GM12878 (cell line): ENCODE results near the gene ZPR1. TPM values are rescaled to one million over a fixed set of nuclear protein-coding genes. Genes with fewer than 3 reads are reported as not detected.

ENCODE experiments used
- ATAC-seq: fragments of 200-7000 bp; cut with Tn5 transposase; 3 replicates; pipeline ENCODE4 v1.9.1; 2020; ENCODE audit warnings: mild to moderate bottlenecking, moderate library complexity
- BruUV-seq: library from RNA; stranded (reverse); fragments of 400-500 nt; replicated peaks from 2 replicates; lab custom pipeline; 2021; lab: Mats Ljungman, UMichigan
- CTCF ChIA-PET: fragments of 300-600 bp; sonication (Branson Sonifier 250); formaldehyde crosslinking; extraction: SDS; loops from one replicate; lab custom pipeline; 2021; ENCODE audit warnings: inconsistent platforms; lab: Yijun Ruan, JAX
- POLR2A ChIA-PET: fragments of 350-600 bp; formaldehyde crosslinking; extraction: SDS; loops from one replicate; lab custom pipeline; 2021; ENCODE audit warnings: inconsistent platforms; lab: Charles Lee
- RAD21 ChIA-PET: fragments of 300-600 bp; sonication (Branson Sonifier 250); formaldehyde crosslinking; loops from one replicate; lab custom pipeline; 2023; ENCODE audit warnings: antibody characterized with exemption; ENCODE audit not compliant: unreplicated experiment; lab: Charles Lee
- SMC1A ChIA-PET: fragments of 300-600 bp; sonication (Branson Sonifier 250); formaldehyde crosslinking; loops from one replicate; lab custom pipeline; 2023; ENCODE audit not compliant: unreplicated experiment, uncharacterized antibody; lab: Charles Lee
- DNase-seq: peaks from one replicate; pipeline ENCODE4 v3.0.0-alpha.2; 2011; ENCODE audit warnings: low read depth, low spot score
- FAIRE-seq: peaks from 3 replicates; lab custom pipeline; 2011; peaks lifted over from hg19 to GRCh38; lab: Jason Lieb, UNC
- H2AFZ ChIP-seq: 2 replicates; pipeline ENCODE4 v1.6.0; 2011; ENCODE audit warnings: low read depth, low read length, control low read depth; ENCODE audit not compliant: control insufficient read depth
- H3K27ac ChIP-seq: 2 replicates; pipeline ENCODE4 v1.5.1; 2011; ENCODE audit warnings: control low read depth; ENCODE audit not compliant: control insufficient read depth, insufficient read depth
- H3K27me3 ChIP-seq, 2 experiments: replicated peaks in 1 of 2; 2 replicates each; pipeline versions ENCODE4 v1.6.0 to v1.6.1; 2011; ENCODE audit warnings: low read length in 1 of 2; ENCODE audit not compliant: control insufficient read depth in 2 of 2, insufficient read depth in 2 of 2
- H3K36me3 ChIP-seq, 2 experiments: 2 replicates each; pipeline ENCODE4 v1.5.1; 2011; ENCODE audit warnings: low read length in 1 of 2; ENCODE audit not compliant: control insufficient read depth in 2 of 2, insufficient read depth in 2 of 2
- H3K4me1 ChIP-seq: 2 replicates; pipeline ENCODE4 v1.6.1; 2011; ENCODE audit warnings: mild to moderate bottlenecking, low read length, moderate library complexity, mixed read lengths; ENCODE audit not compliant: control insufficient read depth, insufficient read depth
- H3K4me2 ChIP-seq: 2 replicates; pipeline ENCODE4 v1.6.0; 2011; ENCODE audit warnings: control low read depth; ENCODE audit not compliant: control insufficient read depth, insufficient read depth
- H3K4me3 ChIP-seq: fragments of 200-600 bp; sonication (generic); 2 replicates; pipeline ENCODE4 v1.5.1; 2016
- H3K79me2 ChIP-seq: 2 replicates; pipeline ENCODE4 v1.6.0; 2011; ENCODE audit warnings: low read length; ENCODE audit not compliant: control insufficient read depth, insufficient read depth
- H3K9ac ChIP-seq: 2 replicates; pipeline ENCODE4 v1.8.0; 2011; ENCODE audit warnings: low read length, control low read depth, mixed read lengths; ENCODE audit not compliant: control insufficient read depth, insufficient read depth
- H3K9me3 ChIP-seq: replicated peaks from 3 replicates; pipeline ENCODE4 v1.5.1; 2011; ENCODE audit warnings: mild to moderate bottlenecking, low read length; ENCODE audit not compliant: control insufficient read depth, insufficient read depth
- H4K20me1 ChIP-seq: 2 replicates; pipeline ENCODE4 v1.6.0; 2011; ENCODE audit not compliant: control insufficient read depth, insufficient read depth
- MAX ChIP-seq: IDR thresholded peaks from 2 replicates; pipeline ENCODE4 v1.6.1; 2012; ENCODE audit warnings: low read depth, low read length, improper control_type of control experiment
- MEF2B ChIP-seq: fragments of 450-650 bp; IDR thresholded peaks from 2 replicates; pipeline ENCODE4 v1.6.1; 2018; ENCODE audit warnings: mild to moderate bottlenecking, moderate library complexity; ENCODE audit not compliant: partially characterized antibody, poor library complexity, severe bottlenecking
- NKRF ChIP-seq: fragments of 450-650 bp; conservative IDR thresholded peaks from 2 replicates; pipeline ENCODE4 v1.6.1; 2017; ENCODE audit warnings: mild to moderate bottlenecking, moderate library complexity
- PAX5 ChIP-seq: IDR thresholded peaks from 2 replicates; pipeline ENCODE4 v1.6.1; 2011; ENCODE audit warnings: low read depth, low read length, borderline replicate concordance
- SPI1 ChIP-seq: IDR thresholded peaks from 2 replicates; pipeline ENCODE4 v1.6.1; 2011; ENCODE audit warnings: low read depth, mild to moderate bottlenecking, low read length, moderate library complexity, borderline replicate concordance; ENCODE audit not compliant: insufficient read depth
- SRF ChIP-seq, 2 experiments: IDR thresholded peaks; 2 replicates each; pipeline ENCODE4 v1.6.1; 2011; ENCODE audit warnings: low read depth in 2 of 2, low read length in 2 of 2, mild to moderate bottlenecking in 1 of 2, moderate library complexity in 1 of 2
- STAT1 ChIP-seq: fragments of 450-650 bp; conservative IDR thresholded peaks from 2 replicates; pipeline ENCODE4 v1.6.1; 2014; ENCODE audit warnings: antibody characterized with exemption, mild to moderate bottlenecking
- STAT3 ChIP-seq: IDR thresholded peaks from 2 replicates; pipeline ENCODE4 v1.6.1; 2011; ENCODE audit warnings: low read depth, low read length, improper control_type of control experiment
- SUPT20H ChIP-seq: IDR thresholded peaks from 2 replicates; pipeline ENCODE4 v1.6.1; 2011; ENCODE audit warnings: low read depth, mild to moderate bottlenecking, low read length, moderate library complexity, borderline replicate concordance; ENCODE audit not compliant: control insufficient read depth
- SUZ12 ChIP-seq: fragments of 200-600 bp; sonication (generic); IDR thresholded peaks from one replicate; pipeline ENCODE4 v1.6.1; 2018; ENCODE audit warnings: antibody characterized with exemption, mild to moderate bottlenecking; ENCODE audit not compliant: unreplicated experiment
- YY1 ChIP-seq: IDR thresholded peaks from 2 replicates; pipeline ENCODE4 v1.6.1; 2011; ENCODE audit warnings: low read depth, mild to moderate bottlenecking, low read length
- ZNF217 ChIP-seq: fragments of 450-650 bp; IDR thresholded peaks from 2 replicates; pipeline ENCODE4 v1.6.1; 2017; ENCODE audit warnings: antibody characterized with exemption, mild to moderate bottlenecking
- ZNF384 ChIP-seq: IDR thresholded peaks from 2 replicates; pipeline ENCODE4 v1.6.1; 2012; ENCODE audit warnings: low read depth, mild to moderate bottlenecking, low read length, improper control_type of control experiment, borderline replicate concordance
- ZNF592 ChIP-seq: fragments of 450-650 bp; IDR thresholded peaks from 2 replicates; pipeline ENCODE4 v1.6.1; 2017; ENCODE audit warnings: mild to moderate bottlenecking, moderate library complexity
- WGBS: methylation state at CpG from one replicate; pipeline ENCODE4 v1.1.6; 2016; ENCODE audit warnings: low lambda C conversion rate; ENCODE audit not compliant: insufficient replicate concordance, insufficient coverage; ENCODE audit errors: missing lambda C conversion rate; 5-methylcytosine and 5-hydroxymethylcytosine counted together
- in situ Hi-C: fragments of 300-500 bp; cut with MboI; formaldehyde crosslinking; loops from 9 replicates; pipeline ENCODE4 v1.14.3; 2018; ENCODE audit warnings: mixed read lengths
- intact Hi-C: fragments of 100-400 bp; cut with micrococcal nuclease; formaldehyde crosslinking; loops from one replicate; pipeline ENCODE4 v1.14.2; 2022; ENCODE audit not compliant: unreplicated experiment
- polyA plus RNA-seq, 11 experiments: library from polyadenylated mRNA; depleted of rRNA in 4 of 11; unstranded in 6 of 11; stranded (reverse) in 5 of 11; fragments of >200 nt; fragmentation: Nextera tagmentation in 4 of 11; fragmentation: Illumina TruSeq in 1 of 11; extraction: Ambion mirVana in 4 of 11; extraction: Trizol in 1 of 11; gene quantifications; 1 replicate in 1 of 11; 2 replicates in 10 of 11; pipeline versions ENCODE4 v1.2.1 to v1.2.3, GENCODE V29; 2011 to 2016; ENCODE audit warnings: inconsistent platforms in 2 of 11, missing spikeins in 2 of 11, low read depth in 1 of 11
- total RNA-seq, 4 experiments: library from RNA; depleted of rRNA in 3 of 4; stranded (reverse); fragments of >200 nt in 3 of 4; fragmentation: Illumina TruSeq in 1 of 4; extraction: Trizol in 1 of 4; gene quantifications; 2 replicates each; pipeline versions ENCODE4 v1.2.1 to v1.2.3, GENCODE V29; 2013 to 2021

The ZPR1 gene
- total and polyA plus RNA-seq, 10 of the 15 experiments (the other 5 are each of a cell fraction or from before 2014, with no cell fraction given): 9.3 to 89.7 (median 54.7) TPM

- DNase-seq (no peak), FAIRE-seq (no peak), ATAC-seq (no peak)
- Histone ChIP-seq H3K9ac (no peak overlapping the region), H3K27ac (no peak overlapping the region), H3K4me3 (no peak overlapping the region), H3K4me1 (no peaks in the 10 kb centered on the region), H2AFZ (no peak overlapping the region), H3K79me2 (no peaks in the 10 kb centered on the region), H3K27me3 (no peaks in the 10 kb centered on the region), H3K9me3 (no peaks in the 10 kb centered on the region), H4K20me1 (no peaks in the 10 kb centered on the region), H3K4me2 (no peak overlapping the region), H3K36me3 (no peaks in the 10 kb centered on the region)
- WGBS: 34% methylated on average over 16 of the region's 16 CpGs
- RAD21 ChIA-PET: no interaction called here
- POLR2A ChIA-PET: no interaction called here
- no TSS peak for BruUV-seq
- intact Hi-C loops (no loop called here), in situ Hi-C loops (no loop called here)
- SMC1A ChIA-PET: no interaction called here
- CTCF ChIA-PET: interaction anchor here (0.6 to 1.1 kb wide), 3 partner anchors 36 to 277 kb away, joined by 3 read pairs; no protein-coding TSS in a partner anchor
- TF ChIP-seq STAT3 (no peak), ZNF384 (no peak), SRF (IDR thresholded peaks at IDR 0.05; ENCODE audit: low read depth in 2 of 2, low read length in 2 of 2) (no peak), MEF2B (no peak), ZNF592 (no peak), MAX (no peak), ZNF217 (no peak), SUZ12 (no peak), NKRF (no peak), PAX5 (no peak), YY1 (no peak), SUPT20H (no peak), STAT1 (no peak), SPI1 (no peak)
Observed at GRCh38 chr11:116828632-116829524, 41.1 kb upstream of the ZPR1 start.
